ENCODE data around the gene DNAI2.

- no peak for TF ChIP-seq REST (IDR thresholded peaks at IDR 0.05; ENCODE audit: low read depth)
- no peak for TF ChIP-seq POLR2A (IDR thresholded peaks at IDR 0.05; ENCODE audit: borderline replicate concordance, extremely low read depth, insufficient read depth, insufficient read length)
- no peak for TF ChIP-seq RAD21 (IDR thresholded peaks at IDR 0.05; ENCODE audit: low read depth)
- TF ChIP-seq YY1 (IDR thresholded peaks at IDR 0.05; ENCODE audit: extremely low read depth, insufficient replicate concordance, low read depth, low read length): no peak
- TF ChIP-seq CTCF (IDR thresholded peaks at IDR 0.05 in 2 of 3, conservative IDR thresholded peaks at IDR 0.05 in 1 of 3; ENCODE audit: borderline replicate concordance in 1 of 3, insufficient read depth in 1 of 3, low read depth in 2 of 3, low read length in 2 of 3): no peak
- no peak for TF ChIP-seq ZFX (IDR thresholded peaks at IDR 0.05)
- TF ChIP-seq POLR2AphosphoS5 (IDR thresholded peaks at IDR 0.05; ENCODE audit: low read depth, low read length): no peak
- TF ChIP-seq EZH2phosphoT487 (IDR thresholded peaks at IDR 0.05; ENCODE audit: borderline replicate concordance): no peak
- TF ChIP-seq SIN3A (IDR thresholded peaks at IDR 0.05; ENCODE audit: low read depth): no peak
- TF ChIP-seq EZH2 (IDR thresholded peaks at IDR 0.05): no peak
Observed at GRCh38 chr17:74224959-74225725, 48.9 kb upstream of the DNAI2 start.

All from HCT116 (cell line).